A549 (cell line): ENCODE results near the gene PLCD3. TPM values are rescaled to one million over a fixed set of nuclear protein-coding genes. Genes with fewer than 3 reads are reported as not detected.
A peak's percentile ranks its signal among the peaks of the same experiment; 100 is the strongest.

Source experiments
- ATAC-seq, 2 experiments: fragments of 200-7000 bp in 1 of 2; fragments of >200 bp in 1 of 2; cut with Nextera tagmentation in 1 of 2; cut with Tn5 transposase in 1 of 2; 3 replicates each; pipeline versions ENCODE4 v1.8.0 to v1.9.1; 2018 to 2020; ENCODE audit warnings: mild to moderate bottlenecking in 1 of 2, moderate library complexity in 1 of 2
- CTCF ChIA-PET: fragments of 300-600 bp; sonication (Branson Sonifier 250); formaldehyde crosslinking; extraction: SDS; loops from one replicate; lab custom pipeline; 2021; ENCODE audit warnings: antibody characterized with exemption, inconsistent platforms; lab: Yijun Ruan, JAX
- POLR2A ChIA-PET: fragments of 350-600 bp; formaldehyde crosslinking; extraction: SDS; loops from one replicate; lab custom pipeline; 2021; ENCODE audit warnings: antibody characterized with exemption, inconsistent platforms; lab: Yijun Ruan, JAX
- DNase-seq, 2 experiments: peaks; one replicate each; pipeline versions ENCODE4 v3.0.0 to v3.0.0-alpha.2; 2011 to 2016; ENCODE audit warnings: low read depth in 1 of 2, low spot score in 1 of 2
- FAIRE-seq: peaks from 2 replicates; lab custom pipeline; 2011; peaks lifted over from hg19 to GRCh38; lab: Jason Lieb, UNC
- H3K27ac ChIP-seq, 2 experiments: fragments of >200 bp; sonication (Bioruptor Twin); formaldehyde crosslinking; 3 replicates each; pipeline ENCODE4 v1.5.1; 2016 to 2017
- H3K4me1 ChIP-seq: fragments of >200 bp; sonication (Bioruptor Twin); formaldehyde crosslinking; 3 replicates; pipeline ENCODE4 v1.6.1; 2016
- H3K4me2 ChIP-seq: fragments of >200 bp; sonication (Bioruptor Twin); formaldehyde crosslinking; 3 replicates; pipeline ENCODE4 v1.6.1; 2016
- H3K4me3 ChIP-seq: fragments of >200 bp; sonication (Bioruptor Twin); formaldehyde crosslinking; 3 replicates; pipeline ENCODE4 v1.5.1; 2016
- H3K9me3 ChIP-seq: fragments of >200 bp; sonication (Bioruptor Twin); formaldehyde crosslinking; 3 replicates; pipeline ENCODE4 v1.6.1; 2016
- ATOH8 ChIP-seq: fragments of 250-450 bp; sonication (Bioruptor Pico); IDR thresholded peaks from 2 replicates; pipeline ENCODE4 v1.5.0; 2020; ENCODE audit warnings: low read depth, mild to moderate bottlenecking, moderate library complexity
- BCL3 ChIP-seq: fragments of >200 bp; sonication (Bioruptor Twin); formaldehyde crosslinking; IDR thresholded peaks from 3 replicates; pipeline ENCODE4 v1.6.1; 2016
- CEBPB ChIP-seq, 2 experiments: fragments of >200 bp in 1 of 2; sonication (Bioruptor Twin) in 1 of 2; formaldehyde crosslinking in 1 of 2; IDR thresholded peaks; 2 replicates each; pipeline ENCODE4 v1.6.1; 2012 to 2016
- E2F6 ChIP-seq: IDR thresholded peaks from 2 replicates; pipeline ENCODE4 v1.6.1; 2012; ENCODE audit warnings: low read depth, borderline replicate concordance
- EHF ChIP-seq: fragments of 250-450 bp; sonication (Bioruptor Pico); IDR thresholded peaks from 2 replicates; pipeline ENCODE4 v1.5.0; 2020; ENCODE audit warnings: mild to moderate bottlenecking
- EHMT2 ChIP-seq: fragments of 200-600 bp; sonication (generic); IDR thresholded peaks from 2 replicates; pipeline ENCODE4 v1.6.1; 2016; ENCODE audit warnings: antibody characterized with exemption, low read depth, mild to moderate bottlenecking, moderate library complexity
- FOSL2 ChIP-seq, 2 experiments: fragments of 450-650 bp in 1 of 2; fragments of >200 bp in 1 of 2; sonication (Bioruptor Twin) in 1 of 2; formaldehyde crosslinking; IDR thresholded peaks; 2 replicates each; pipeline versions ENCODE4 v1.5.0 to v1.6.1; 2016 to 2020; ENCODE audit warnings: mild to moderate bottlenecking in 1 of 2, moderate library complexity in 1 of 2
- GATA3 ChIP-seq: IDR thresholded peaks from 2 replicates; pipeline ENCODE4 v1.6.1; 2012; ENCODE audit warnings: borderline replicate concordance
- HES2 ChIP-seq: fragments of >200 bp; sonication (Bioruptor Twin); formaldehyde crosslinking; IDR thresholded peaks from 2 replicates; pipeline ENCODE4 v1.6.1; 2016
- HOXB13 ChIP-seq: fragments of 250-450 bp; sonication (Bioruptor Pico); IDR thresholded peaks from 2 replicates; pipeline ENCODE4 v1.5.0; 2020; ENCODE audit warnings: low read depth, mild to moderate bottlenecking, moderate library complexity
- HOXB5 ChIP-seq: fragments of 250-450 bp; sonication (Bioruptor Pico); IDR thresholded peaks from 2 replicates; pipeline ENCODE4 v1.5.0; 2020; ENCODE audit warnings: mild to moderate bottlenecking, moderate library complexity
- JUNB ChIP-seq: fragments of >200 bp; sonication (Bioruptor Twin); formaldehyde crosslinking; IDR thresholded peaks from 2 replicates; pipeline ENCODE4 v1.6.1; 2016
- MAFK ChIP-seq: fragments of 450-650 bp; IDR thresholded peaks from 2 replicates; pipeline ENCODE4 v1.6.1; 2014; ENCODE audit not compliant: partially characterized antibody
- MYC ChIP-seq: IDR thresholded peaks from 2 replicates; pipeline ENCODE4 v1.6.1; 2012; ENCODE audit warnings: mild to moderate bottlenecking, inconsistent platforms, low read length, improper control_type of control experiment, borderline replicate concordance
- NPAS2 ChIP-seq: fragments of 250-450 bp; sonication (Bioruptor Pico); IDR thresholded peaks from 2 replicates; pipeline ENCODE4 v1.8.0; 2022; ENCODE audit warnings: mild to moderate bottlenecking, moderate library complexity, borderline replicate concordance
- POLR2A ChIP-seq: IDR thresholded peaks from 2 replicates; pipeline ENCODE4 v1.6.1; 2012; ENCODE audit warnings: mild to moderate bottlenecking, low read length
- RAD21 ChIP-seq, 2 experiments: fragments of >200 bp in 1 of 2; sonication (Bioruptor Twin) in 1 of 2; formaldehyde crosslinking in 1 of 2; IDR thresholded peaks in 1 of 2; conservative IDR thresholded peaks in 1 of 2; 2 replicates in 1 of 2; 3 replicates in 1 of 2; pipeline ENCODE4 v1.6.1; 2012 to 2018; ENCODE audit warnings: inconsistent platforms in 1 of 2
- TFCP2L1 ChIP-seq: fragments of 250-450 bp; sonication (Bioruptor Pico); IDR thresholded peaks from 2 replicates; pipeline ENCODE4 v1.5.0; 2021; ENCODE audit warnings: mild to moderate bottlenecking
- ZC3H11A ChIP-seq: fragments of 450-650 bp; IDR thresholded peaks from 2 replicates; pipeline ENCODE4 v1.6.1; 2014; ENCODE audit warnings: antibody characterized with exemption, mild to moderate bottlenecking
- ZFP36 ChIP-seq: fragments of 450-650 bp; IDR thresholded peaks from 2 replicates; pipeline ENCODE4 v1.6.1; 2014; ENCODE audit warnings: borderline replicate concordance; ENCODE audit not compliant: partially characterized antibody
- ZNF302 ChIP-seq: fragments of 250-450 bp; sonication (Bioruptor Pico); IDR thresholded peaks from 2 replicates; pipeline ENCODE4 v1.9.0; 2021; ENCODE audit warnings: inconsistent platforms, mild to moderate bottlenecking, moderate library complexity
- WGBS: methylation state at CpG from one replicate; pipeline ENCODE4 v1.1.6; 2017; ENCODE audit errors: missing lambda C conversion rate; 5-methylcytosine and 5-hydroxymethylcytosine counted together
- polyA plus RNA-seq, 4 experiments: library from polyadenylated mRNA; depleted of rRNA in 3 of 4; stranded (reverse); fragments of >200 nt; fragmentation: RNase III in 1 of 4; extraction: RNeasy Plus Mini Kit Qiagen cat#74134 plus additional on column Dnase treatment in 1 of 4; gene quantifications; 2 replicates in 3 of 4; 3 replicates in 1 of 4; pipeline ENCODE4 v1.2.3, GENCODE V29; 2011 to 2017
- TF ChIP-seq, protein P1 (sequence below): fragments of 250-450 bp; sonication (Bioruptor Pico); IDR thresholded peaks from 2 replicates; pipeline ENCODE4 v1.5.0; 2021; ENCODE audit warnings: mild to moderate bottlenecking, moderate library complexity, borderline replicate concordance
- TF ChIP-seq, protein P2 (sequence below): fragments of >200 bp; sonication (Bioruptor Twin); formaldehyde crosslinking; IDR thresholded peaks from 3 replicates; pipeline ENCODE4 v1.5.1; 2016
- TF ChIP-seq, protein P3 (sequence below): fragments of 450-650 bp; IDR thresholded peaks from 2 replicates; pipeline ENCODE4 v1.6.1; 2014; ENCODE audit warnings: antibody characterized with exemption

The PLCD3 gene
- polyA plus RNA-seq, 2 of the 4 experiments (the other 2 are of a cell fraction): 56.6 to 105 TPM

GRCh38 chr17:45171338-45172231 lies 39.3 kb upstream of the PLCD3 start (continued):
- TF ChIP-seq HOXB13 (CRISPR knock-in tag) (peak; percentile 59; the same call in 1 of the 2 replicates), RAD21 (conservative IDR thresholded peaks at IDR 0.05 in 1 of 2, IDR thresholded peaks at IDR 0.05 in 1 of 2) (peak in 1 of 2 experiments; percentile 48; a peak in 3 of 5 replicates), HOXB5 (CRISPR knock-in tag) (peak; percentile 34; the same call in 1 of the 2 replicates), EHF (CRISPR knock-in tag) (peak; percentile 62; the same call in 1 of the 2 replicates), ZFP36 (no peak), HES2 (no peak), ATOH8 (CRISPR knock-in tag) (0 out of 2 replicates have a peak, but pooled peaks have one; percentile 58), GATA3 (peak; percentile 70), POLR2A (peak; percentile 49; the same call in 1 of the 2 replicates), BCL3 (peak; percentile 59; the same call in 2 of the 3 replicates), FOSL2 (IDR thresholded peaks at IDR 0.05) (no peak), FOSL2 (CRISPR knock-in tag; IDR thresholded peaks at IDR 0.05) (peak; percentile 19; the same call in 1 of the 2 replicates), E2F6 (0 out of 2 replicates have a peak, but pooled peaks have one; percentile 14)
- TF ChIP-seq, protein P1, sequence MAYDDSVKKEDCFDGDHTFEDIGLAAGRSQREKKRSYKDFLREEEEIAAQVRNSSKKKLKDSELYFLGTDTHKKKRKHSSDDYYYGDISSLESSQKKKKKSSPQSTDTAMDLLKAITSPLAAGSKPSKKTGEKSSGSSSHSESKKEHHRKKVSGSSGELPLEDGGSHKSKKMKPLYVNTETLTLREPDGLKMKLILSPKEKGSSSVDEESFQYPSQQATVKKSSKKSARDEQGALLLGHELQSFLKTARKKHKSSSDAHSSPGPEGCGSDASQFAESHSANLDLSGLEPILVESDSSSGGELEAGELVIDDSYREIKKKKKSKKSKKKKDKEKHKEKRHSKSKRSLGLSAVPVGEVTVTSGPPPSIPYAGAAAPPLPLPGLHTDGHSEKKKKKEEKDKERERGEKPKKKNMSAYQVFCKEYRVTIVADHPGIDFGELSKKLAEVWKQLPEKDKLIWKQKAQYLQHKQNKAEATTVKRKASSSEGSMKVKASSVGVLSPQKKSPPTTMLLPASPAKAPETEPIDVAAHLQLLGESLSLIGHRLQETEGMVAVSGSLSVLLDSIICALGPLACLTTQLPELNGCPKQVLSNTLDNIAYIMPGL (CRISPR knock-in tag): no peak

DNA sequence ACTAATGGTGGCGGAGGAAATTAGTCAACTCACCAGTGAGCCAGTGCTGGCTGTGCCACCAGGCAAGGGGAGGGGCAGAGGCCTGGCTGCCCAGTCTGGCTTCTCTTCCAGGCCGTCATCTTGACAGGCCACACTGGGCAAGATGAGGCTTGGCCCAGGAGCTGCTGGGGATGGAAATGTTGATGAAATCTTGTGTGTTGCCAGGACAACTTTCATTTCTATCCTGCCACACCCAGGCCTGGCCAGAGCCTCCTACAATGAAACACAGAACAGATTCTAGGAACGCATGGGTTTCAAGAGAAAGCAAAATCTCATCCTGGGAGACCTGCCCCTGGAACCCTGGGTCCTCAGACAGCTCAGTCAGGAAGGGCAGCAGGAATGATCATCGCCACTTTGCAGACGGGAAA lies 38.6 kb upstream of the PLCD3 start:
- POLR2A ChIA-PET: interaction anchor here (1.2 to 7.6 kb wide), 5 partner anchors 11 to 35 kb away, joined by 3 to 371 read pairs (median 48); partner anchors contain the start of genes ACBD4, HEXIM1 and HEXIM2
- ATAC-seq (peak; percentile 20 to 31), FAIRE-seq (no peak), DNase-seq (peak; percentile 76 to 93)
- 13% methylated on average over 5 of the region's 5 CpGs for WGBS
- peak overlapping the region; percentile 6; the same call in 1 of the 3 replicates for H3K4me3 ChIP-seq
- peaks cover 64% of the 10 kb centered on the region for H3K4me1 ChIP-seq
- H3K27ac ChIP-seq: peak overlapping the region; percentile 96 to 100
- peak overlapping the region; percentile 95 for H3K4me2 ChIP-seq
- no peaks in the 10 kb centered on the region for H3K9me3 ChIP-seq
- CTCF ChIA-PET: interaction anchor here (0.5 to 43.5 kb wide), 8 partner anchors 9 to 168 kb away, joined by 3 to 2147 read pairs (median 44); partner anchors contain the start of genes ACBD4, FMNL1, HEXIM1 and HEXIM2
- TF ChIP-seq ZC3H11A (no peak), ZNF302 (CRISPR knock-in tag) (no peak), NPAS2 (no peak), CEBPB (IDR thresholded peaks at IDR 0.05) (peak in 1 of 2 experiments; percentile 34; a peak in 1 of 4 replicates), EHF (CRISPR knock-in tag) (no peak), EHMT2 (no peak), FOSL2 (IDR thresholded peaks at IDR 0.05) (no peak), FOSL2 (CRISPR knock-in tag; IDR thresholded peaks at IDR 0.05) (no peak), RAD21 (conservative IDR thresholded peaks at IDR 0.05 in 1 of 2, IDR thresholded peaks at IDR 0.05 in 1 of 2) (no peak), MYC (0 out of 2 replicates have a peak, but pooled peaks have one; percentile 18), HOXB13 (CRISPR knock-in tag) (no peak; the same call in 1 of the 2 replicates), MAFK (no peak), GATA3 (no peak), JUNB (no peak), E2F6 (0 out of 2 replicates have a peak, but pooled peaks have one; percentile 15), TFCP2L1 (no peak)
- TF ChIP-seq, protein P2, sequence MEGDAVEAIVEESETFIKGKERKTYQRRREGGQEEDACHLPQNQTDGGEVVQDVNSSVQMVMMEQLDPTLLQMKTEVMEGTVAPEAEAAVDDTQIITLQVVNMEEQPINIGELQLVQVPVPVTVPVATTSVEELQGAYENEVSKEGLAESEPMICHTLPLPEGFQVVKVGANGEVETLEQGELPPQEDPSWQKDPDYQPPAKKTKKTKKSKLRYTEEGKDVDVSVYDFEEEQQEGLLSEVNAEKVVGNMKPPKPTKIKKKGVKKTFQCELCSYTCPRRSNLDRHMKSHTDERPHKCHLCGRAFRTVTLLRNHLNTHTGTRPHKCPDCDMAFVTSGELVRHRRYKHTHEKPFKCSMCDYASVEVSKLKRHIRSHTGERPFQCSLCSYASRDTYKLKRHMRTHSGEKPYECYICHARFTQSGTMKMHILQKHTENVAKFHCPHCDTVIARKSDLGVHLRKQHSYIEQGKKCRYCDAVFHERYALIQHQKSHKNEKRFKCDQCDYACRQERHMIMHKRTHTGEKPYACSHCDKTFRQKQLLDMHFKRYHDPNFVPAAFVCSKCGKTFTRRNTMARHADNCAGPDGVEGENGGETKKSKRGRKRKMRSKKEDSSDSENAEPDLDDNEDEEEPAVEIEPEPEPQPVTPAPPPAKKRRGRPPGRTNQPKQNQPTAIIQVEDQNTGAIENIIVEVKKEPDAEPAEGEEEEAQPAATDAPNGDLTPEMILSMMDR: no peak
- TF ChIP-seq, protein P3, sequence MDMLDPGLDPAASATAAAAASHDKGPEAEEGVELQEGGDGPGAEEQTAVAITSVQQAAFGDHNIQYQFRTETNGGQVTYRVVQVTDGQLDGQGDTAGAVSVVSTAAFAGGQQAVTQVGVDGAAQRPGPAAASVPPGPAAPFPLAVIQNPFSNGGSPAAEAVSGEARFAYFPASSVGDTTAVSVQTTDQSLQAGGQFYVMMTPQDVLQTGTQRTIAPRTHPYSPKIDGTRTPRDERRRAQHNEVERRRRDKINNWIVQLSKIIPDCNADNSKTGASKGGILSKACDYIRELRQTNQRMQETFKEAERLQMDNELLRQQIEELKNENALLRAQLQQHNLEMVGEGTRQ: no peak
